ENCODE results near the gene CCDC141. TPM values are rescaled to one million over a fixed set of nuclear protein-coding genes. Genes with fewer than 3 reads are reported as not detected.
"Not testable (repeated sequence)": the region's sequence is repeated elsewhere in the genome, so short reads cannot be mapped to it uniquely, and the experiment has no call there.

The CCDC141 gene, protein sequence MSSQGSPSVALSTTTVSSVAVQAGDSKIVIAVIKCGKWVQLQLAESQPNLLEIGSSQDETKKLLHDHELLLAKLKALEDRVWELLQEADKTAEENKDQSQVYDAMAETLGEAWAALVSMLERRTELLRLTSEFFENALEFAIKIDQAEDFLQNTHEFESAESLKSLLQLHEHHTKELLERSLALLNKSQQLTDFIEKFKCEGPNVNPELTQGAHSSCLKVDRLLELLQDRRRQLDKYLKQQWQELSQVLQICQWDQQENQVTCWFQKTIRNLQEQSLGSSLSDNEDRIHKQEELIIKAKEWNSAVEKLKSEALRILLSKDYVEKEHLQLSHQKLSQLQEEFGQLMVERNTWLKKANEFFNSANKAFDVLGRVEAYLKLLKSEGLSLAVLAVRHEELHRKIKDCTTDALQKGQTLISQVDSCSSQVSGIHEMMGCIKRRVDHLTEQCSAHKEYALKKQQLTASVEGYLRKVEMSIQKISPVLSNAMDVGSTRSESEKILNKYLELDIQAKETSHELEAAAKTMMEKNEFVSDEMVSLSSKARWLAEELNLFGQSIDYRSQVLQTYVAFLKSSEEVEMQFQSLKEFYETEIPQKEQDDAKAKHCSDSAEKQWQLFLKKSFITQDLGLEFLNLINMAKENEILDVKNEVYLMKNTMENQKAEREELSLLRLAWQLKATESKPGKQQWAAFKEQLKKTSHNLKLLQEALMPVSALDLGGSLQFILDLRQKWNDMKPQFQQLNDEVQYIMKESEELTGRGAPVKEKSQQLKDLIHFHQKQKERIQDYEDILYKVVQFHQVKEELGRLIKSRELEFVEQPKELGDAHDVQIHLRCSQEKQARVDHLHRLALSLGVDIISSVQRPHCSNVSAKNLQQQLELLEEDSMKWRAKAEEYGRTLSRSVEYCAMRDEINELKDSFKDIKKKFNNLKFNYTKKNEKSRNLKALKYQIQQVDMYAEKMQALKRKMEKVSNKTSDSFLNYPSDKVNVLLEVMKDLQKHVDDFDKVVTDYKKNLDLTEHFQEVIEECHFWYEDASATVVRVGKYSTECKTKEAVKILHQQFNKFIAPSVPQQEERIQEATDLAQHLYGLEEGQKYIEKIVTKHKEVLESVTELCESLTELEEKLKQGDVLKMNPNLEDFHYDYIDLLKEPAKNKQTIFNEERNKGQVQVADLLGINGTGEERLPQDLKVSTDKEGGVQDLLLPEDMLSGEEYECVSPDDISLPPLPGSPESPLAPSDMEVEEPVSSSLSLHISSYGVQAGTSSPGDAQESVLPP (N-terminal part only)
- 0.30 TPM for polyA plus RNA-seq (ENCODE audit: insufficient read length)
- long read RNA-seq, donor 1, result 0 reads
- long read RNA-seq, donor 2, result 0 reads
- long read RNA-seq, donor 3, result 0 reads
- long read RNA-seq, donor 4, result 0 reads
- long read RNA-seq, donor 5, result 0 reads
- long read RNA-seq, donor 6, result 0 reads
- long read RNA-seq, donor 7, result 0 reads
- long read RNA-seq, donor 8, result 0 reads

DNA sequence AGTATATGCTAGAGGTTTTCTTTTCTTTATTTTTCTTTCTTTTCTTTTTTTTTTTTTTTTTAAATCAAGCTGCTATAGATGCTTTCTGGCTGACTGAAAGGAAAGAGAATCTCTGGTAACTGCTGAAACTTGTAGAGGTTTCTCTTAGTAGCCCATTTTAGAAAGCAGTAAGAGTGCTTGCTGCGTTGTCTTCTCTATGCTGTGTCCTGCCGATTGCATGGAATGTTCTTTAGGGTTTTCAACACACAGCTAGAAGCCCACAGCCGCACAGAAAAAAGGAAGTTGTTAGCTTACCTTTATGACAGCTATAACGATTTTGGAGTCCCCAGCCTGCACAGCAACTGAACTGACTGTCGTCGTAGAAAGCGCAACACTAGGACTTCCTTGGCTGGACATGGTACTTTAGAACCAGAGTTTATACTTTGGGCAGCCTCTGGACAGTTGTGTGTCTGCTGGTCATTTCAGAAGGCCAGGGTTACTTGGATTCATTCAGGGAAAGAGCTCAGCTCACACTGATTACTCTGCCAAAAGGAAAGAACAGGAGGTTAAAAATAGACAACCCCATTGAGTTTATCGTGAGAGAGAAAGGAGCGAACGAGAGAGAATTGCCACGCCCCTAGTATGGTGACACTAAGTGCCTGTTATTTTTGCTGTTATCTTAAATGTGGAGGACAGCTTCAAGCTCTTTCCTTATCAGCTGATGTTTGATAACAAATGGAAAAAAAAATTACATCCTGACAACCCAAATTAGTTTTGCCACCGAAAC lies at the start of gene CCDC141:
TSS of gene CCDC141 (minus strand) at position 592 of the 766 bp plus-strand sequence. CDS start at position 396, 196 bp downstream.
- DNase-seq, result no peak

DNA sequence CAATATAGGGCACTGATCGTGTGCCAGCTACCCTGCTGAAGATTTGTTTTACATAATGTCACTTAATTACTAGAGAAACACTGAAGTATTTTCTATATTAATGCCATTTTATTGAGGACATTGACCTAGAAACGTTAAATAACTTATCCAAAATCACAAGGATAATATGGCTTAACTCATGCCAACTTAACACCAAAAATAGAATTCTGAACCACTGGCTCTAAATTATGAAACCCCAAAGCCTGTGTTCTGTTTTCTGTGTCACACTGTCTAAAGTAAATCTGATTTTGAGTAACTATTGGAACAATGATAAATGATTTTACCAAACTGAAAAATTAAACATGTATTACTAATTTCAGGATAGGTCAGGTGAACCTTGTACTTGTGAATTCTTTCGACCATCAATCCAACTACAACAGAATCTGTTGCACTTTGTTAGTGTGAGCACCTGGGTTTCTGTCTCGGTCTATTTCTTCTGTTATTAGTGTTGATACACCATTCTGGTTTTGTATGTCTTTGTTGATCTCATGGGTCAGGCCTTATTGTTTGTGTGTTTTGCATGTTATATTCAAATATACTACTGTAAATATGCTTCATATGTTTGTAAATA lies 48.2 kb upstream of the CCDC141 start:
- no peak for DNase-seq

DNA sequence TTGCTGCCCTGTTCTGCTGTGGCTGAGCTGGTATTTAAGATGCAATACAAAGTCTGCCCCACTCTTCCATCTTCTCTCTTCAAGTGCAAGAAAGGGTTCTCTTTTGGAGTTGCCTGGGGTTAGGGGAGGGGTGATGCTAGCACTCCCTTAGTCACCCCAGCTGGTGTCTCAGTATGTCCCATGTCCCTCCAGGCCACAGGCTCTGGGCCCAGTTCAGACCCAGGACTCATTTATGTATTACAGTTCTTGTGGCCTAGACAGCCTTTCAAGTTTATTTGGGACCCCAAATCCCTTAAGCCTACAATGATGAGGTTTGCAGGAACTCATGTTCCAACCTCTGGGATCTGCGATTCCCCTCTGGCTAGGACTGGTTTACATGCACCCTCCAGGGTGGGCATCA lies 47.2 kb upstream of the CCDC141 start:
- no peak for DNase-seq

DNA sequence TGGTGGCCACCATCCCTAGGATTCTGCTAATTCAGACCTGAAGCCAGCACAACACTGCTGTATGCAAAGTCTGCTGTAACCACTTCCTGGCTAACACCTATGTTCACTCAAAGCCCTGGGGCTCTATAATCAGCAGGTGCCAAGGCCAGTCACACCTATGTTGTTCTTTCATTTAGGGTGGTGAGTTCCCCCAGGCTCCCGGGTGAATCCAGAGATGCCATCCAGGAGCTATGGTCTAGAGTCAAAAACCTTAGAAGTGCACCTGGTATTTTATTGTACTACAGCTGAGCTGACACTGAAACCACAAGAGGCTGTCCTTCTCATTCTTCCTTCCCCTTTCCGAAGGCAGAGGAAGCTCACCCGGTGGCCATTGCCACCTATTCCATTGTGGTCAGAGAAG lies 46.2 kb upstream of the CCDC141 start:
- DNase-seq, result no peak

DNA sequence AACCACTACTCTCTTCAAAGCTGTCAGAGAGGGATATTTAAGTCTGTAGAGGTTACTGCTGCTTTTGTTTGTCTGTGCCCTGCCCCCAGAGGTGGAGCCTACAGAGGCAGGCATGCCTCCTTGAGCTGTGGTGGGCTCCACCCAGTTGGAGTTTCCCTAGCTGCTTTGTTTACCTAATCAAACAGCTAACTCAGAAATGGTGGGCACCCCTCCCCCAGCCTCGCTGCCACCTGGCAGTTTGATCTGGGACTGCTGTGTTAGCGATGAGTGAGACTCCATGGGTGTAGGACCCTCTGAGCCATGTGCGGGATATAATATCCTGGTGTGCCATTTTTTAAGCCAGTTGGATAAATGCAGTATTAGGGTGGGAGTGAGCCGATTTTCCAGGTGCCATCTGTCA lies 43.0 kb upstream of the CCDC141 start:
- not testable (repeated sequence) for DNase-seq

DNA sequence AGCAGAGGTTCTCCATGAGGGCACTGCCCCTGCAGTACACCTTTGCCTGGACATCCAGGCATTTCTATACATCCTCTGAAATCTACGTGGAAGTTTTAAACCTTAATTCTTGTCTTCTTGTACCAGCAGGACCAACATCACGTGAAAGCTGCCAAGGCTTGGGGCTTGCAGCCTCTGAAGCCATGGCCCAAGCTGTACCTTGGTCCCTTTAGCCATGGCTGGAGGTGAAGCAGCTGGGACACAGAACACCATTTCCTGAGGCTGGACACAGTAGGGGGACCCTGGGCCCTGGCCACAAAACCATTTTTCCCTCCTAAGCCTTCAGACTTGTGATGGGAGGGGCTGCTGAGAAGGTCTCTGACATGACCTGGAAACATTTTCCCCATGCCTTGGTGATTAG lies 32.8 kb upstream of the CCDC141 start:
- no peak for DNase-seq

DNA sequence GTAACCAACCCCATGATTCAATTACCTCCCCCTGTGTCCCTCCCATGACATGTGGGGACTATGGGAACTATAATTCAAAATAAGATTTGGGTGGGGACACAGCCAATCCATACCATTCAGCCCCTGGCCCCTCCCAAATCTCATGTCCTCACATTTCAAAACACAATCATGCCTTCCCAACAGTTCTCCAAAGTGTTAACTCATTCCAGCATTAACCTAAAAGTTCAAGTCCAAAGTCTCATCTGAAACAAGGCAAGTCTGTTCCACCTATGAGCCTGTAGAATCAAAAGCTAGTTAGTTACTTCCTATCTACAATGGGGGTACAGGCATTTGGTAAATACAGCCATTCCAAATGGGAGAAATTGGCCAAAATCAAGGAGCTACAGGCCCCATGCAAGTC lies 32.0 kb upstream of the CCDC141 start:
- no peak for DNase-seq

DNA sequence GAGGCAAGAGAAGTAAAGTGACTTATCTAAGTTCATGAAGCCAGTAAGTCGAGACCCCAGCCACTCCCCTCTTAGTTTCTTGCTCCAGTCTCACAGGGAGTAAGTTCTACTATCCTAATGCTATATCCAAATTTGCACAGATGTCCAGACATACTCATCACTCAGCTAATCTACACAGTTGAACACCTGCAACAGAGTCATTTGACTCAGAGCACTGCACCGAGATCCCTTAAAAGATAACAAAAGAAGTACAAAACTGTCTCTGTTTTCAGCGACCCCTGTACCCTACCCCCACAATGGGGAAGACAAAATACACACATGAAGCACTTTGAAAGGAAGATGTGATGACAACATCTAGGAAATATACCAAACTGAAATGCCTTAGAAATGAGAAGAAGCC lies 22.6 kb upstream of the CCDC141 start:
- DNase-seq, result no peak

DNA sequence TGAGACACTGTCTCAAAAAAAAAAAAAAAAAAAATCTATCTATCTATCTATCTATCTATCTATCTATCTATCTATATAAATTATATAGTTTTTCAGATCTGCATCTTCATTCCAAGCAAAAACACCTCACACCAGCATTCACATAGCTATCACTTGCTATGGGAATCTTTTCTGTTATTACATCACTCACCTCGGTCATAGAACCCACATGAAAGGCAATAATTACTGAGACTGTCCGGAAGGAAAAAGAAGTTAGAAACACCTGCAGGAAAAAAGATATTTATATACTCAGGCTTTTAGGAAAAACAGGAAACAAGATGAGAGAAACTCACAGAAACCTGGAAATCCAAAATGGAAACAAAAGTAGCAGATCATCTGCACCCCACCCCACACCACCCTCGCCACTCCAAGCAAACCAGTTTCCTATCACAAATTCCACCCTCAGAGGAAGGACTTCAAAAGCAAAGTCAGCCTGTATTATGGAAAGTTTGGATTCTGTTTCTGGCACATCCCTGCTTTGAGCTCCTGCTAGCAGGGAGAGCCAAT lies 21.9 kb upstream of the CCDC141 start:
- no peak for DNase-seq

DNA sequence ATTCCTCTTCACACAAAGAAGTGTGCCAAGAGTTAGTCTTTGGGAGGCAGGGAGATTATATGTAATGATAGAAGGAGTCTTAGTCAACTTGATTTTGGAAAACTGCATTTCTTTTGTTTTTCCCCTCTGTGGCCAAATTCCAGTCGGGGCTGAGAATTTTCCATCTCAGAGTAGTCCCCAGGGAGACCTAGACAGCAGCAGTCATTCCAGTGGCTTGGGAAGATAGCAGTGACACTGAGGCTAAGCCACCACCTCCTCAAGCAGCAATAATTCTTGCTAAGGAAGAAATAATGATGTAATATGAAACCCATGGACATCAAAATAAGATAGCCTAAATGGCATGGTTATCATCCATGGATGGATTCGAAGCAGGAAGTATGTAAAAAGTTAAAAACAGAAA lies 21.0 kb upstream of the CCDC141 start:
- no peak for DNase-seq

DNA sequence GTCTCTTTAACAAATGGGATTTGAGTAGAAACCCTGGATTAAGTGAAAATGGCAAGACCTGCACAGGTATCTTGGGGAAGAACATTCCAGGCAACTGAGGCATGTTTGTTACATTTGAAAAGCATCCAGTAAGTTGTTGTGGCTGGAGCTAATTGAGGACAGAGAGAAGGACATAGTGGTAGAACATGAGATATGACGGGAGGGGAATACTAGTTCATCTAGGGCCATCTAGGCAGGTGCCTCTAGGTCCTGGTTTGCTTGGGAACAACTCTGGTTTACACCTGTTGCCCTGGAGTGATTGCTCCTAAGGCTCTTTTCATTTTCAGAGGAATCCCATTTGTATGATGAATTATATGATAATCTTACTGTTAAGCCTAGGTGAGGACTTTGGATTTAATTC lies 19.7 kb upstream of the CCDC141 start:
- no peak for DNase-seq

DNA sequence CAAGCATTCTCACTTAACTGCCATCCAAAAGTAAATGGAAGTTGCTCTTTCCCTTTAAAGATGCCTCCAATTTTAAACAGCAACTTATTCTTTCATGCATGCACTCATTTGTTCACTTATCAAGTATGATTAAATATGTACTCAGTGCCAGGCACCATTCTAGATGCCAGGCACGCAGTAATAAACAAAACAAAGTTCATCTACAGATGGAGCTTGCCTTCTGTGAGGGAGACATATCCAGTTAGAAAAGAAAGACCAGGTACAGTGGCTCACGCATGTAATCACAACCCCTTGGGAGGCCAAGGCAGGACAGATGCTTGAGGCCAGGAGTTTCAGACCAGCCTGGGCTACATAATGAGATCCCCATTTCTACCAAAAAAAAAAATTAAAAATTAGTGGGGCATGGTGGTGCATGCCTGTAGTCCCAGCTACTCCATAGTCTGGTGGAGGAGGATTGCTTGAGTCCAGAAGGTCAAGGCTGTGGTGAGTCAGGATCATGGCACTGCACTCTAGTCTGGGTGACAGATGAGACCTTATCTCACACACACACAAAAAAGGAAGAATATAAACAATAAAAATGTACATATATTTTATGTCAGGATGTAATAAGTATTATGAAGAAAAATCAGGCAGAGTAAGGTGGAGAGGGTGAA lies 19.2 kb upstream of the CCDC141 start:
- DNase-seq, result no peak

DNA sequence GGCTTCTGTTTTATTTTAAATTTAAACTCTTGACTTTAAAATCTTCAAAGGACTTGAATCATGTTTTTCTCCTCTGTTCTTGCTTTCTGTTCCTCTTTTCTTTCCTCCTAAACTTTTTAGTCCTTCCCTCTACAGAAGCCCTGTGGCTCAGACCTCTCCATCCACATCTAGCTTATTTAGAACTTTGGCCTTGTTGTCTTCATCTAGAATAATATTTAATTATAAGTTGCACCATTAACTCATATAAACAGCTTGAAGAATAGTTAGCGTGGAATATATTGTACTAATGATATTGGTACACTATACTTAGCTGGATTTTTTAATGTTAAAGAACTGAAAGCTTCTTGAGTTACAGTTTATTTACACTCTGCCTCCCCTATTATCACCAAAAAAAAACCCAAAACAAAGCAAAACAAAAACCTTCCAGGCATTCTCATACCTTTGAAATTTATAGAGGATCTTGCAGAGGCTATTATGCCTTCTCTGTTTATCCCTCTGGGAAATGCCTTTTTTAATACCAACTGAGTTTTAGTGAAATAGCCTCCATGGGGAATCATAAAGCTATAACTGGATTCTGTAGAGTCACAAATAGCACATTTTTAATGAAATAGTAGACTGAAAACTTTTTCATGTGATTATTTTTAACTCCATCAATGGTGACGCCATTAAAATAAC lies 9.2 kb upstream of the CCDC141 start:
- DNase-seq, result no peak

DNA sequence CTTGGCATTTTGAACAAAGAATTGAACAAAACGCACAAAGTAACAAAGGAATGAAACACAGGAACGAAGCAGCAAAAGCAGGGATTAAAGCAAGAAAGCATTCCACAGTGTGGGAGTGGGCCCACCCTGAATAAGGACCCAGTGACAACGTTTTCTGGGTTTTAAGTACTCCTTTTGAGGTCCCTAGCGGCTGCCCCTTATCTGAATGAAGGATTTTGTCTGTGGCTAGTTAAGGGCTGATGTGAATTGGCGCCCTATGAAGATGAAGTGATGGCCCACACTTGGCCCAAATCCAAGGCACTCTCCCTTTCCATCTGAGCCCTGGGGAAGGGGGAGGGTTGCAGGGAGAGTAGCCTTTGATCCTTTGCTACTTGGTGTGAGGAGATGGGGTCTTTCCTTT lies 7.8 kb upstream of the CCDC141 start:
- DNase-seq, result no peak

DNA sequence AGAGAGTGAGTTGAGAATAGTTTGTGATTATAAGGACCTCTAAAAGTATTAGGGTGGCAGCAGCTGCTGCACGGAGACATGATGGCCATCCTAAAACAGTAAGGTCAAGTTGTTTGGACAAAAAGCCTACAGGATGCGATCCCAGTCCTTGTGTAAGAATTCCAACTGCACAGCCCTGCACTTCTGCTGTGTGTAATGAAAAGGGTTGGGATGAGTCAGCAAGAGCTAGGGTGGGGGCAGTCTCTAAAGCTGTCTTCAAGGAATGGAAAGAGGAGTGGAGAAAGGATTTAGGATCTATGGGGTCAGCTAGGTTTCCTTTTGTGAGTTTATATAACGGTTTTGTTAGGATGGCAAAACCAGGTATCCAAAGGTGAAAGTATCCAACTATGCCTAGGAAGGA lies 3.6 kb upstream of the CCDC141 start:
- not testable (repeated sequence) for DNase-seq

DNA sequence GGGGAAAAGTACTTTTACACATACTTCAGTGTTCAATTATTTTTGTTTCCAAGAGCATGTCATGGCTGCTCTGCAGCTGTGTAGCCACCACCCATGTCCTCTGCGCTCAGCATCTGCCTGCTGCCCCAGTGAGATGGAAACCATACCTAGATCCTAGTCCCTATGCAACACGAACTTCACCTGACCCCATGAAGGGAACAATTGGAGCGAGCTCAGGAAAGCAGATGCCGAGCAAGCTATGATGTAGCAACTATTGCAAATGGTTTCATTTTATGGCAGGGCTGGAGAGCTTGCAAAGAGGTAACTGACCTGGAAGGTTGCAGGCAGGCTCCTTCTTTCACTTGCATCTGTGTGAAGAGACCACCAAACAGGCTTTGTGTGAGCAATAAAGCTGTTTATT lies 1.3 kb upstream of the CCDC141 start:
- DNase-seq, result no peak

DNA sequence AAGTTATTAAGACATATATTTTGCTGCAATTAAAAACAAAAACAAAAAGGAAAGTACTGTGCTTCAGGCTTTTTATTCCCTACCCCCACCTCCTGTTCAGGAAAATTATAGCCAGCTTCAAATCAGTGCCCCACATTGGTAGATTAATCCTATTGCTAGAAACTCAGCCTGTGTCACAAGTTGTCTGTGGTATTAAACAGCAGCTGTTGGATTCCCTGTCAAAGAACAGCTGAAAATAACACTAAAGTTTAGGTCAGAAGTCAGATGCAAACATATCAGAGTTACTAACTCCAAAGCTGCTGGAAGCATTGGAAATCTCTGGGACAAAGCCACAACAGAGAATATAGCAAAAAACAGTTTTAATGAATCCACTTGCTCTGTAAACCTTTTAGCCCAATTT lies 818 bp upstream of the CCDC141 start:
- no peak for DNase-seq

DNA sequence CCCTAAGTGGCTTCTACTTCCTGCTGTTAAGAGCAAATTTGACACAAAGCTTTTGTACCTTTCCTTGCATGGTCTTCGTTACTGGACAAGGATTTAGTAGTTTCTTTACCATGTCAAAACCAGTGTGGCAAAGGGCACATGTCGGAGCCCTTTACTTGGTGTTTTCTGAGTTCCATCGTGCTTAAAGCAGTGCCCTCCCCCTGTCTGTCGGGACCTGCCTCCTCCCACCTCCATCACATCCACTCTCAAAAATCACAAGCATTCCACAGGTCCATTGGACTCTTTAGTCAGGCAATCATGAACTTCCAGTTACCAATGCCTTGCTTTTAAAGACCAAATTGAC lies 763 bp downstream of the CCDC141 start:
- no peak for DNase-seq

DNA sequence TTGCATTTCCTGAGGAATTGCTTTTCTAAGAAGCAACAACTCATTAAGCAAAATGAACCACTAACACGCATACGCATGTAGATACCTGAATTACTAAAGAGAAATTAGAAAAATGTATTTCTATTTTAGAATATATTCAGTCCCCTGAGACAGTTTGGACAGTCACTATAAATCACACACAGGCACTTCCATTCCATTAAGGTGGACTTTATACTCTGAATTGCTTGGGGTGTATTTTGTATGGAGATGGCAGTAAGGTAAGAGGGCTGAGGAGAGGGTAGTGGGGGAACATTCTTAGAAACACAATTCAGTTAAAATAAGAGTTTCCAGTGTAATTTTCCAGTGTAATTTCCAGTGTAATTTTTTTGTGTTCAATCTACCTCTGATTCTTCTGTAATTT lies 1.8 kb downstream of the CCDC141 start:
- DNase-seq, result no peak

DNA sequence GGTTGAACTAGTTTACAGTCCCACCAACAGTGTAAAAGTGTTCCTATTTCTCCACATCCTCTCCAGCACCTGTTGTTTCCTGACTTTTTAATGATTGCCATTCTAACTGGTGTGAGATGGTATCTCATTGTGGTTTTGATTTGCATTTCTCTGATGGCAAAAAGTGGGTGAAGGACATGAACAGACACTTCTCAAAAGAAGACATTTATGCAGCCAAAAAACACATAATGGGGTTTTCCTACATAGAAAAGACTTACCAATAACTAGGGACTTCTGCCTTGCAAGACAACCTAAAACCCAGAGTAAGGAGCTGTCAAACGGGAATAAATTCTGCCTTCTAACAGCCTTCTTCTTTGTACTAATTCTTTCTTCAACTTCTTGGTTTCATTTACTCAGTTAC lies 4.3 kb downstream of the CCDC141 start:
- not testable (repeated sequence) for DNase-seq

Measured in left kidney (tissue), 8 donors.